Naive thymus-derived CD4-positive, alpha-beta T cell (primary cell): ENCODE results near the gene SMPX. TPM values are rescaled to one million over a fixed set of nuclear protein-coding genes. Genes with fewer than 3 reads are reported as not detected.

Source experiments
- ATAC-seq: fragments of 150-1000 bp; cut with Tn5 transposase; 2 replicates; pipeline ENCODE4 v1.10.0; 2021; ENCODE audit warnings: mild to moderate bottlenecking, moderate library complexity
- CTCF ChIA-PET: fragments of 350-600 bp; sonication (Branson Sonifier 250); formaldehyde crosslinking; loops from one replicate; lab custom pipeline; 2021; ENCODE audit warnings: antibody characterized with exemption; lab: Charles Lee
- POLR2A ChIA-PET: fragments of 350-600 bp; sonication (Branson Sonifier 250); formaldehyde crosslinking; loops from one replicate; lab custom pipeline; 2021; ENCODE audit warnings: antibody characterized with exemption, inconsistent platforms; lab: Charles Lee
- DNase-seq, 9 donors: peaks; one replicate each; pipeline versions ENCODE4 v3.0.0 to v3.0.0-alpha.2; 2020 to 2022; ENCODE audit warnings: mixed read lengths in 1 of 9
- H3K27ac ChIP-seq: one replicate; pipeline ENCODE4 v1.7.0; 2013; ENCODE audit warnings: mild to moderate bottlenecking, low read depth, low read length, moderate library complexity
- H3K27me3 ChIP-seq, 2 donors: one replicate each; pipeline ENCODE4 v1.7.0; 2013; ENCODE audit warnings: low read length in 2 of 2, mild to moderate bottlenecking in 2 of 2, moderate library complexity in 2 of 2; ENCODE audit not compliant: control insufficient read depth in 2 of 2, insufficient read depth in 2 of 2
- H3K36me3 ChIP-seq, 3 experiments: 1 replicate in 2 of 3; 2 replicates in 1 of 3; pipeline ENCODE4 v1.7.0; 2013; ENCODE audit warnings: low read length in 3 of 3, mild to moderate bottlenecking in 3 of 3, moderate library complexity in 1 of 3; ENCODE audit not compliant: insufficient read depth in 3 of 3, control insufficient read depth in 2 of 3
- H3K4me1 ChIP-seq, 2 donors: one replicate each; pipeline ENCODE4 v1.7.0; 2013; ENCODE audit warnings: low read length in 2 of 2, mild to moderate bottlenecking in 2 of 2, moderate library complexity in 1 of 2; ENCODE audit not compliant: control insufficient read depth in 2 of 2, insufficient read depth in 2 of 2
- H3K4me3 ChIP-seq: 2 replicates; pipeline ENCODE4 v1.7.0; 2013; ENCODE audit warnings: mild to moderate bottlenecking, low read length
- H3K9me3 ChIP-seq, 3 experiments: 1 replicate in 2 of 3; 2 replicates in 1 of 3; pipeline ENCODE4 v1.7.0; 2013; ENCODE audit warnings: low read length in 3 of 3; ENCODE audit not compliant: control insufficient read depth in 2 of 3
- H3K27ac Mint-ChIP-seq, 9 donors: one replicate each; pipeline ENCODE4 v1.8.0; 2020 to 2022; ENCODE audit warnings: mixed read lengths in 9 of 9, mild to moderate bottlenecking in 8 of 9, moderate library complexity in 5 of 9, inconsistent platforms in 2 of 9
- H3K27me3 Mint-ChIP-seq, 5 donors: one replicate each; pipeline ENCODE4 v1.8.0; 2021 to 2022; ENCODE audit warnings: mixed read lengths in 5 of 5, mild to moderate bottlenecking in 1 of 5
- H3K36me3 Mint-ChIP-seq, 5 donors: one replicate each; pipeline ENCODE4 v1.8.0; 2020 to 2022; ENCODE audit warnings: mixed read lengths in 5 of 5, mild to moderate bottlenecking in 3 of 5, inconsistent platforms in 1 of 5
- H3K4me1 Mint-ChIP-seq, 7 donors: one replicate each; pipeline ENCODE4 v1.8.0; 2020 to 2022; ENCODE audit warnings: mixed read lengths in 7 of 7, mild to moderate bottlenecking in 3 of 7, inconsistent platforms in 1 of 7
- H3K4me3 Mint-ChIP-seq, 10 donors: one replicate each; pipeline ENCODE4 v1.8.0; 2020 to 2022; ENCODE audit warnings: mild to moderate bottlenecking in 10 of 10, mixed read lengths in 10 of 10, moderate library complexity in 6 of 10, inconsistent platforms in 2 of 10
- H3K9me3 Mint-ChIP-seq, 11 donors: one replicate each; pipeline ENCODE4 v1.8.0; 2020 to 2022; ENCODE audit warnings: mixed read lengths in 11 of 11, mild to moderate bottlenecking in 4 of 11, inconsistent platforms in 1 of 11, moderate library complexity in 1 of 11
- intact Hi-C, 2 donors: fragments of 100-400 bp; cut with micrococcal nuclease; formaldehyde crosslinking; loops; one replicate each; pipeline ENCODE4 v1.15.1; 2023
- polyA plus RNA-seq, 2 donors: library from polyadenylated mRNA; unstranded; fragments of 300-500 nt; fragmentation: Illumina TruSeq; gene quantifications; one replicate each; pipeline ENCODE4 v1.2.3, GENCODE V29; 2021
- total RNA-seq, 6 experiments: library from RNA in 5 of 6; stranded (reverse) in 5 of 6; gene quantifications; 1 replicate in 5 of 6; 2 replicates in 1 of 6; pipeline ENCODE4 v1.2.3 and lab custom pipeline; 2021 to 2026

Gene SMPX
- total and polyA plus RNA-seq, 7 experiments from 2014 or later: not detected

- DNase-seq (no peak), ATAC-seq (no peak)
- Histone ChIP-seq H3K36me3 (no peaks in the 10 kb centered on the region), H3K27ac (no peak overlapping the region), H3K4me1 (no peaks in the 10 kb centered on the region), H3K4me3 (no peak overlapping the region), H3K27me3 (no peaks in the 10 kb centered on the region), H3K9me3 (no peaks in the 10 kb centered on the region)
- ChIA-PET POLR2A (interaction anchor here (0.8 kb wide), 1 partner anchor 723 kb away, joined by 5 read pairs; no protein-coding TSS in a partner anchor), CTCF (interaction anchor here (0.8 to 1.2 kb wide), 2 partner anchors 1210 to 1214 kb away, joined by 4 read pairs; no protein-coding TSS in a partner anchor)
- intact Hi-C loops: loop anchor here in 1 of 2 donors (10.0 kb wide), 1 partner anchor 367 kb away; the partner anchor contains the start of gene CNKSR2
- peaks cover 0 to 14% (median 0%) of the 10 kb centered on the region in 5 donors for H3K27me3 Mint-ChIP-seq
- H3K4me3 Mint-ChIP-seq: no peak overlapping the region
- no peaks in the 10 kb centered on the region for H3K4me1 Mint-ChIP-seq
- no peaks in the 10 kb centered on the region for H3K9me3 Mint-ChIP-seq
- H3K27ac Mint-ChIP-seq: no peak overlapping the region
- no peaks in the 10 kb centered on the region for H3K36me3 Mint-ChIP-seq
These were observed 16.6 kb downstream of the SMPX start for GRCh38 chrX:21741364-21741763.

GRCh38 chrX:21740329-21741274 lies 17.3 kb downstream of the SMPX start:
- Mint-ChIP-seq H3K4me1 (no peaks in the 10 kb centered on the region), H3K27me3 (peaks cover 0 to 20% (median 2%) of the 10 kb centered on the region in 5 donors), H3K36me3 (no peaks in the 10 kb centered on the region), H3K9me3 (no peaks in the 10 kb centered on the region), H3K27ac (no peak overlapping the region), H3K4me3 (no peak overlapping the region)
- no peaks in the 10 kb centered on the region for H3K36me3 ChIP-seq
- no peaks in the 10 kb centered on the region for H3K4me1 ChIP-seq
- ATAC-seq (no peak), DNase-seq (no peak)
- H3K4me3 ChIP-seq: no peak overlapping the region
- CTCF ChIA-PET: interaction anchor here (0.8 to 1.2 kb wide), 2 partner anchors 1209 to 1213 kb away, joined by 4 read pairs; no protein-coding TSS in a partner anchor
- H3K9me3 ChIP-seq: no peaks in the 10 kb centered on the region
- H3K27ac ChIP-seq: no peak overlapping the region
- intact Hi-C loops: loop anchor here in 1 of 2 donors (10.0 kb wide), 1 partner anchor 366 kb away; the partner anchor contains the start of gene CNKSR2
- H3K27me3 ChIP-seq: no peaks in the 10 kb centered on the region
- POLR2A ChIA-PET: no interaction called here

- ATAC-seq (no peak), DNase-seq (no peak)
- Mint-ChIP-seq H3K27me3 (peaks cover 0 to 16% (median 2%) of the 10 kb centered on the region in 5 donors), H3K4me3 (no peak overlapping the region), H3K27ac (no peak overlapping the region), H3K36me3 (no peaks in the 10 kb centered on the region), H3K9me3 (no peaks in the 10 kb centered on the region), H3K4me1 (no peaks in the 10 kb centered on the region)
- H3K4me1 ChIP-seq: no peaks in the 10 kb centered on the region
- CTCF ChIA-PET: no interaction called here
- no peak overlapping the region for H3K4me3 ChIP-seq
- H3K27ac ChIP-seq: no peak overlapping the region
- H3K27me3 ChIP-seq: no peaks in the 10 kb centered on the region
- no peaks in the 10 kb centered on the region for H3K36me3 ChIP-seq
- POLR2A ChIA-PET: no interaction called here
- H3K9me3 ChIP-seq: no peaks in the 10 kb centered on the region
- intact Hi-C loops: no loop called here
These were observed 19.0 kb downstream of the SMPX start for GRCh38 chrX:21738950-21739287.

GRCh38 chrX:21738210-21738949 lies 19.5 kb downstream of the SMPX start:
- H3K4me1 ChIP-seq: no peaks in the 10 kb centered on the region
- DNase-seq (no peak), ATAC-seq (no peak)
- no peaks in the 10 kb centered on the region for H3K4me1 Mint-ChIP-seq
- H3K27me3 Mint-ChIP-seq: peaks cover 0 to 16% (median 2%) of the 10 kb centered on the region in 5 donors
- CTCF ChIA-PET: no interaction called here
- POLR2A ChIA-PET: no interaction called here
- H3K27ac Mint-ChIP-seq: no peak overlapping the region
- intact Hi-C loops: no loop called here
- H3K36me3 ChIP-seq: no peaks in the 10 kb centered on the region
- no peak overlapping the region for H3K27ac ChIP-seq
- no peak overlapping the region for H3K4me3 ChIP-seq
- no peaks in the 10 kb centered on the region for H3K27me3 ChIP-seq
- H3K9me3 ChIP-seq: no peaks in the 10 kb centered on the region
- no peaks in the 10 kb centered on the region for H3K36me3 Mint-ChIP-seq
- H3K9me3 Mint-ChIP-seq: no peaks in the 10 kb centered on the region
- H3K4me3 Mint-ChIP-seq: no peak overlapping the region

GRCh38 chrX:21735768-21736127 lies 22.2 kb downstream of the SMPX start:
- Histone ChIP-seq H3K9me3 (no peaks in the 10 kb centered on the region), H3K27ac (no peak overlapping the region), H3K36me3 (no peaks in the 10 kb centered on the region), H3K4me1 (no peaks in the 10 kb centered on the region), H3K27me3 (no peaks in the 10 kb centered on the region), H3K4me3 (no peak overlapping the region)
- ChIA-PET POLR2A (no interaction called here), CTCF (no interaction called here)
- H3K27ac Mint-ChIP-seq: no peak overlapping the region
- intact Hi-C loops: no loop called here
- peaks cover 0 to 2% (median 0%) of the 10 kb centered on the region in 11 donors for H3K9me3 Mint-ChIP-seq
- no peaks in the 10 kb centered on the region for H3K36me3 Mint-ChIP-seq
- no peak overlapping the region for H3K4me3 Mint-ChIP-seq
- no peak for ATAC-seq
- peaks cover 0 to 14% (median 0%) of the 10 kb centered on the region in 5 donors for H3K27me3 Mint-ChIP-seq
- no peak for DNase-seq
- no peaks in the 10 kb centered on the region for H3K4me1 Mint-ChIP-seq

GRCh38 chrX:21735038-21735767 lies 22.7 kb downstream of the SMPX start:
- ATAC-seq: no peak
- no peaks in the 10 kb centered on the region for H3K9me3 ChIP-seq
- H3K36me3 Mint-ChIP-seq: no peaks in the 10 kb centered on the region
- H3K27ac Mint-ChIP-seq: no peak overlapping the region
- H3K36me3 ChIP-seq: no peaks in the 10 kb centered on the region
- H3K4me1 Mint-ChIP-seq: no peaks in the 10 kb centered on the region
- intact Hi-C loops: no loop called here
- peaks cover 0 to 14% (median 0%) of the 10 kb centered on the region in 5 donors for H3K27me3 Mint-ChIP-seq
- H3K9me3 Mint-ChIP-seq: peaks cover 0 to 2% (median 0%) of the 10 kb centered on the region in 11 donors
- no peak for DNase-seq
- no peak overlapping the region for H3K4me3 ChIP-seq
- H3K27me3 ChIP-seq: no peaks in the 10 kb centered on the region
- ChIA-PET CTCF (no interaction called here), POLR2A (no interaction called here)
- no peak overlapping the region for H3K4me3 Mint-ChIP-seq
- H3K4me1 ChIP-seq: no peaks in the 10 kb centered on the region
- no peak overlapping the region for H3K27ac ChIP-seq
